ENCODE results near the gene TMEM181.
"Not testable (repeated sequence)": the region's sequence is repeated elsewhere in the genome, so short reads cannot be mapped to it uniquely, and the experiment has no call there.

TMEM181 gene

DNA sequence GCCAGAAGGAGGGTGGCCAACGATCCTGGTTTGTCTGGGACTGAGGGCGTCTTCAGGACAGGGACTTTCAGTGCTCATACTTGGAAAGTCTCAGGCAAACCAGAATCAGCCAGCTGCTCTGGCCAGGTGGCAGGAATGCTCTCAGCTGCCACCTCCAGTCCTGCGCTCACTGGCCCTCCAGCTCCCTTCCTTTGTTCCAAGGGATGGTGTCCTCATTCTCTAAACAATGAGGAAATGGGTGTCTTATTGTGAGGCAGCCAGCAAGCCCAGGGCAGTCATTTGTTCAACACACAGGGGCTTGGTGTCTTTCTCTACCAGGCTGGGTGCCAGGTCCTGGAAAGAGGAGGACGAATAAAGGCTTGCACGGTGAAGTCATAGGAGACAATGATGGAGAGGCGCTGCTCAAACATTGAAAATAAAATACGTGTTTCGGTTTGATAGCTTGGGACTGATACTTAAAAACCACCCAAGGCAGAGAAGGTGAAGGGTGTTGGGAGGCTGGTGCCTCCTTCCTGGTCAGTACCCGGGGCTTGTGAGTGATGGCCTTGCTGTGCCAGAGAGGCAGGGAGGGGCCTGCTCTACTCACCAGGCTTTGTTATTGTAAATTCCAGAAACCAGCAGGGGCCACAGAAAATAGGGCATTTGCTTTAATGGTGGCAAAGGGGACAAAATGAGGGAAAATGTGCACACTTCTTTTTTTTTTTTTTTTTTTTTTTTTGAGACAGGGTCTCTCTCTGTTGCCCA lies 11.3 kb upstream of the TMEM181 start:
- peak; percentile 42 for DNase-seq
- peaks cover 26% of the 10 kb centered on the region for H3K36me3 ChIP-seq
- no peaks in the 10 kb centered on the region for H3K9me3 ChIP-seq (ENCODE audit: severe bottlenecking)
- H3K4me3 ChIP-seq (ENCODE audit: low read depth, low read length): no peak overlapping the region
- peak overlapping the region; percentile 66 for H3K27ac ChIP-seq
- no peaks in the 10 kb centered on the region for H3K27me3 ChIP-seq (ENCODE audit: insufficient read depth, low read depth, severe bottlenecking)
- TF ChIP-seq, protein P1, sequence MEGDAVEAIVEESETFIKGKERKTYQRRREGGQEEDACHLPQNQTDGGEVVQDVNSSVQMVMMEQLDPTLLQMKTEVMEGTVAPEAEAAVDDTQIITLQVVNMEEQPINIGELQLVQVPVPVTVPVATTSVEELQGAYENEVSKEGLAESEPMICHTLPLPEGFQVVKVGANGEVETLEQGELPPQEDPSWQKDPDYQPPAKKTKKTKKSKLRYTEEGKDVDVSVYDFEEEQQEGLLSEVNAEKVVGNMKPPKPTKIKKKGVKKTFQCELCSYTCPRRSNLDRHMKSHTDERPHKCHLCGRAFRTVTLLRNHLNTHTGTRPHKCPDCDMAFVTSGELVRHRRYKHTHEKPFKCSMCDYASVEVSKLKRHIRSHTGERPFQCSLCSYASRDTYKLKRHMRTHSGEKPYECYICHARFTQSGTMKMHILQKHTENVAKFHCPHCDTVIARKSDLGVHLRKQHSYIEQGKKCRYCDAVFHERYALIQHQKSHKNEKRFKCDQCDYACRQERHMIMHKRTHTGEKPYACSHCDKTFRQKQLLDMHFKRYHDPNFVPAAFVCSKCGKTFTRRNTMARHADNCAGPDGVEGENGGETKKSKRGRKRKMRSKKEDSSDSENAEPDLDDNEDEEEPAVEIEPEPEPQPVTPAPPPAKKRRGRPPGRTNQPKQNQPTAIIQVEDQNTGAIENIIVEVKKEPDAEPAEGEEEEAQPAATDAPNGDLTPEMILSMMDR (IDR thresholded peaks at IDR 0.05; ENCODE audit: low read depth, low read length): no peak

DNA sequence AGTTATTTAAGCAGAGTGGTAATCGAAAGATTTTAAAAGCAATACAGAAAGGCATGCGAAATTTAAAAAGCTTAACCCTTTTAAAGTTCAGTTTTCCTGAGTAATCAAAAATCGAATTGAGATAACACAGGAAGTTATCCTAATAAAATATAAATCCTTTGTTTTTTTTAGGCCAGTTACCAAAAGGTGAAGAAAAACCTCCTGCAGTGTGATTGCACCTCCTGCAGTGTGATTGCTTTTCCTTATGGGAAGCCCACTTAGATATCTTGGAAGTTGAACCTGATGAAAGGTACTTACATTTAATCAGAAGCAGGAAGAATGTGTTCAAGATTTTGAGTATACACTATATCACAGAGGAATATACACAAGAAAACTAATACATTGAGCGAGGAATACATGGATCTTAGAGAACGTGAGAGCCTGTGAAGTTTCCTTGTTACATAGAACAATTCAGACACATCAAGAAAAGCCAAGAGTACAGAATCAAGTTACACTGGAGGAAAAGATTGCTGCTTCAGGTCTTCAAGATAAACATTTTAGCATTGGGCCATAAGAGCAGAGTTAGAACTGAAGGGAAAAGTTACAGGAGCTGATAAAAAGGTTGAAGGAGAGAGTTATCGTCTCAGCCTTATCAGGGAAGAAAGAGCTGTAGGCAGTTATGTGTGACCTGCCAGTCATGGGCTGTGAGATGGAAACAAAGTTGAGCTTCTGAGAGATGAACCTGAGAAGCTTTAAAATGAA lies 7.7 kb upstream of the TMEM181 start:
- peaks cover 14% of the 10 kb centered on the region for H3K36me3 ChIP-seq
- TF ChIP-seq, protein P1 (IDR thresholded peaks at IDR 0.05; ENCODE audit: low read depth, low read length): no peak
- no peaks in the 10 kb centered on the region for H3K9me3 ChIP-seq (ENCODE audit: severe bottlenecking)
- H3K4me3 ChIP-seq (ENCODE audit: low read depth, low read length): no peak overlapping the region
- H3K27ac ChIP-seq: no peak overlapping the region
- H3K27me3 ChIP-seq (ENCODE audit: insufficient read depth, low read depth, severe bottlenecking): no peaks in the 10 kb centered on the region
- no peak for DNase-seq

DNA sequence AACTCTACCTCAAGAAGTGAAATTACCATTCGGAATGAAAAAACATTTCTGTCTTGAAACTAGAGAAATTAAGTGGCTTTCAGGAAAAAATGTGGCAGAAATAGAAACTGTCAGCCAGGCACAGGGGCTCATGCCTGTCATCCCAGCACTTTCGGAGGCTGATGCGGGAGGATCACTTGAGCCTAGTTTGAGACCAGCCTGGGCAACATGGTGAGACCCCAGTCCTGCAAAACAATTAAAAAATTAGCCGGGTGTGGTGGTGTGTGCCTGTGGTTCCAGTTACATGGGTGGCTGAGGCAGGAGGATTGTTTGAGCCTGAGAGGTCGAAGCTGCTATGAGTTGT lies 7.1 kb upstream of the TMEM181 start:
- no peaks in the 10 kb centered on the region for H3K9me3 ChIP-seq (ENCODE audit: severe bottlenecking)
- H3K4me3 ChIP-seq (ENCODE audit: low read depth, low read length): no peak overlapping the region
- no peak overlapping the region for H3K27ac ChIP-seq
- peaks cover 16% of the 10 kb centered on the region for H3K36me3 ChIP-seq
- no peak for DNase-seq
- TF ChIP-seq, protein P1 (IDR thresholded peaks at IDR 0.05; ENCODE audit: low read depth, low read length): no peak
- H3K27me3 ChIP-seq (ENCODE audit: insufficient read depth, low read depth, severe bottlenecking): no peaks in the 10 kb centered on the region

DNA sequence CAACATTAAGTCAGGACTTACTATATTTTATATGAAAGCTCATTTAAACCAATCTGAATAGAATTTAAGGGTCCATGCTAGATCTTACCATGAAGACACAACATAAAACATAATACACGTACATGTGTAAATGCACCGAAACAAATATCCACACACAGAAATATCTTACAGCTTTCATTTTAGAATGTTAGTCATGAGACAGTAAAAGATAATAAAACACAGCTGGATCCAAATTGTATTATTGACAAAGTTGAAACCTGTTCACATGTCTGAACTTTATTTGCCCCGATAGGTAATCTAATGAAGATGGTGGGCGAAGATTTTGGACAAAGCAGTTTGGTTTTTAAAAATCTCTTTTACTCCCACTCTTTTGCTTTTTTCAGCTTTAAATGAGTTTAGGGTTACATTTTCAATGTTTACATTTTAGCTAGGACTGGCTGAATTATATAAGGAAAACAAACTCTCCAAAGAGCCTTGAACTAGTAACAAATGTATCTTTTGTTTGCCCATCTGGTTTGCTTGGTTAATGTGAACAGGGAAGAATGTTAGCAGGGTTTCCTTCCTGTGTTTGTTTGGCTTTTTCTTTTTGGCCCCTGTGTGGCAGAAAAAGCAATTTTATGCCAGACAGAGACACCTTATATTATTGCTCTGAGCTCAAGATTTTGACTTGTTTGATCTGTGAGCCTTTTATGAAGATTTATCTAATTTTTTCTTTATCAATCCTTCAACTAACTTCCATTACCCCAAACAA lies 5.1 kb upstream of the TMEM181 start:
- TF ChIP-seq, protein P1 (IDR thresholded peaks at IDR 0.05; ENCODE audit: low read depth, low read length): no peak
- Histone ChIP-seq H3K27ac (no peak overlapping the region), H3K36me3 (peaks cover 7% of the 10 kb centered on the region), H3K9me3 (ENCODE audit: severe bottlenecking) (no peaks in the 10 kb centered on the region), H3K27me3 (ENCODE audit: insufficient read depth, low read depth, severe bottlenecking) (no peaks in the 10 kb centered on the region), H3K4me3 (ENCODE audit: low read depth, low read length) (no peak overlapping the region)
- DNase-seq: no peak

DNA sequence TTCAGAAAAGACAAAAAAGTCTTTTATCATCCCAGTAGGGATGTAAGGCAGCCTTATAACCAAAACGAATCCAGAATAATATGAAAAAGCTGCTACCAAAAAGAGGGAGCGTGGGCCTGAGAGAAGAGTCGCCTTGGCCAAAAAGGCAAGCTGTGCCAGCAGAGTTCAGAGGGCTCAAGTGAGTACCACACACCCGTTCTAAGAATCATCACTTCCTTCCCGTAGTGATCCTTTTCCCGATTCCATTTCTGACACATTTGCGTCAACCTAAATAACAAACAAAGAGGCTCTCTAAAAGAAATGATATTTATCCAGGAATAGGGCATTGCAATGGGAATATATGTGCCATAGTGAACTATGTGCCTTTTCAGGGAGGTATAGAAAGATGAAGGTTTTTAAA lies 3.8 kb upstream of the TMEM181 start:
- Histone ChIP-seq H3K4me3 (ENCODE audit: low read depth, low read length) (no peak overlapping the region), H3K9me3 (ENCODE audit: severe bottlenecking) (no peaks in the 10 kb centered on the region), H3K27ac (no peak overlapping the region), H3K27me3 (ENCODE audit: insufficient read depth, low read depth, severe bottlenecking) (no peaks in the 10 kb centered on the region), H3K36me3 (peaks cover 7% of the 10 kb centered on the region)
- no peak for DNase-seq
- TF ChIP-seq, protein P1 (IDR thresholded peaks at IDR 0.05; ENCODE audit: low read depth, low read length): no peak

DNA sequence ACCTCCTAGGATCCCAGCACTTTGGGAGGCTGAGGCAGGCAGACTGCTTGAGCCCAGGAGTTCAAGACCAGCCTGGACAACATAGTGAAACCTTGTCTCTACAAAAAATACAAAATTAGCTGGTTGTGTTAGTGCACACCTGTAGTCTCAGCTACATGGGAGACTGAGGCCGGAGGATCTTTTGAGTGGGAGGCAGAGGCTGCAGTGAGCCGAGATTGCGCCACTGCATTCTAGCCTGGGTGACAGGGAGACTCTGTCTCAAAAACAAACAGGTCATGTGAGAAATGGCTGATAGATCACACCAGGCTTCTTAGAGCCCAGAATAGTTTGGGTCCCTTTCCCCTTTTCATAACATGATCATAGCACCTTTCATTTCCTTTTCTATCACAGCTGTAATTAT lies 2.8 kb upstream of the TMEM181 start:
- H3K4me3 ChIP-seq (ENCODE audit: low read depth, low read length); H3K9me3 ChIP-seq (ENCODE audit: severe bottlenecking); H3K27ac ChIP-seq; H3K27me3 ChIP-seq (ENCODE audit: insufficient read depth, low read depth, severe bottlenecking); DNase-seq: not testable (repeated sequence)
- peaks cover 15% of the 10 kb centered on the region for H3K36me3 ChIP-seq

Measured in WERI-Rb-1 (cell line).